ENCODE data around the gene TYK2.

DNA sequence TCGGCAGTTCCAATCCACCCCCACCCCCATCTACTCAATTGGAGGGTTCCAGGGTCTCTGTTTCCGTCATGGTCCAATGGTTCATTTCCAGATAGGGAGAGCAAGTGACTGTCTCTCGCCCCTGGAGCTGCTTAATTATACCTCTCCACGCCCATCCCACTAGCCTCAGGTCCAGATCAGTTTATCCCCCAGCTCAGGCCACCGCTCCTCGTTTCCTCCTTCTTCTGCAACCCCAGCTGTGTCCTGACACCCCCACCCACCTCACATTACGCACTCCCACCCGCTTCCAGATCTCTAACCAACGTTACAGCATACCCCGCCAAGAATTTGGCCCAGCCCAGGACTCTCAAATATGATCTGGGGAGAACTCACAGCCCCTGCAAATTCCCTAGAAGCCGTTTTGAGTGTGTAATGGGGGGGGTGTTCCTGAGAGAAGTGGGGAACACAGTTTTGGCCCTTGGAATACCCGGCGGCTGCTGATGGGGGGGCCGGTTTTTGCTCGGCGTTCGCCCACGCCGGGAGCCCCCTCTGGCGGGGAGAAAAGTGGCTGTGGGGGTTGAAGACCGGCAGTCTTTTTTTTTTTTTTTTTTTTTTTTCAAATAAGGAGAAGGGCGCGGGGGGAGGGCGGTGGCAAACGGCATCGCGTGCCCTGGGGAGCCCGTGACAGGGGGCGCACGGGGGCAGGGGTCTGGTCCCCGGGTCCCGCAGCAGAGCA lies 38.3 kb upstream of the TYK2 start:
- TF ChIP-seq REXO4 (CRISPR knock-in tag; IDR thresholded peaks at IDR 0.05; ENCODE audit: borderline replicate concordance) (no peak), BORCS8-MEF2B (CRISPR knock-in tag; IDR thresholded peaks at IDR 0.05) (no peak), CREM (IDR thresholded peaks at IDR 0.05) (no peak), CREM (CRISPR knock-in tag; IDR thresholded peaks at IDR 0.05) (no peak), NFRKB (IDR thresholded peaks at IDR 0.05) (no peak), ATRX (CRISPR knock-in tag; IDR thresholded peaks at IDR 0.05; ENCODE audit: borderline replicate concordance) (no peak), ZSCAN20 (CRISPR knock-in tag; IDR thresholded peaks at IDR 0.05; ENCODE audit: borderline replicate concordance) (no peak)
- TF ChIP-seq, protein P1, sequence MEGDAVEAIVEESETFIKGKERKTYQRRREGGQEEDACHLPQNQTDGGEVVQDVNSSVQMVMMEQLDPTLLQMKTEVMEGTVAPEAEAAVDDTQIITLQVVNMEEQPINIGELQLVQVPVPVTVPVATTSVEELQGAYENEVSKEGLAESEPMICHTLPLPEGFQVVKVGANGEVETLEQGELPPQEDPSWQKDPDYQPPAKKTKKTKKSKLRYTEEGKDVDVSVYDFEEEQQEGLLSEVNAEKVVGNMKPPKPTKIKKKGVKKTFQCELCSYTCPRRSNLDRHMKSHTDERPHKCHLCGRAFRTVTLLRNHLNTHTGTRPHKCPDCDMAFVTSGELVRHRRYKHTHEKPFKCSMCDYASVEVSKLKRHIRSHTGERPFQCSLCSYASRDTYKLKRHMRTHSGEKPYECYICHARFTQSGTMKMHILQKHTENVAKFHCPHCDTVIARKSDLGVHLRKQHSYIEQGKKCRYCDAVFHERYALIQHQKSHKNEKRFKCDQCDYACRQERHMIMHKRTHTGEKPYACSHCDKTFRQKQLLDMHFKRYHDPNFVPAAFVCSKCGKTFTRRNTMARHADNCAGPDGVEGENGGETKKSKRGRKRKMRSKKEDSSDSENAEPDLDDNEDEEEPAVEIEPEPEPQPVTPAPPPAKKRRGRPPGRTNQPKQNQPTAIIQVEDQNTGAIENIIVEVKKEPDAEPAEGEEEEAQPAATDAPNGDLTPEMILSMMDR (CRISPR knock-in tag; IDR thresholded peaks at IDR 0.05), result no peak
